Neural crest cell (in vitro differentiated cells): ENCODE measurements around the gene AMOTL1. TPM values are rescaled to one million over a fixed set of nuclear protein-coding genes. Genes with fewer than 3 reads are reported as not detected.
A peak's percentile ranks its signal among the peaks of the same experiment; 100 is the strongest.

Experiments
- DNase-seq: peaks from one replicate; pipeline ENCODE4 v3.0.0; 2021; ENCODE audit warnings: low read depth, mixed read lengths, low spot score
- H3K27ac Mint-ChIP-seq: one replicate; pipeline ENCODE4 v1.8.0; 2021; ENCODE audit warnings: mild to moderate bottlenecking, mixed read lengths; ENCODE audit not compliant: unreplicated experiment
- H3K27me3 Mint-ChIP-seq: 2 replicates; pipeline ENCODE4 v1.8.0; 2021; ENCODE audit warnings: low read depth, mild to moderate bottlenecking, mixed read lengths
- H3K36me3 Mint-ChIP-seq: 2 replicates; pipeline ENCODE4 v1.8.0; 2021; ENCODE audit warnings: low read depth, mild to moderate bottlenecking, mixed read lengths
- H3K4me1 Mint-ChIP-seq: 2 replicates; pipeline ENCODE4 v1.8.0; 2021; ENCODE audit warnings: mixed read lengths
- H3K4me3 Mint-ChIP-seq: one replicate; pipeline ENCODE4 v1.8.0; 2021; ENCODE audit warnings: mild to moderate bottlenecking, mixed read lengths
- H3K9me3 Mint-ChIP-seq: 2 replicates; pipeline ENCODE4 v1.8.0; 2021; ENCODE audit warnings: mixed read lengths
- total RNA-seq: library from RNA; stranded (reverse); gene quantifications from 2 replicates; pipeline ENCODE4 v1.2.1, GENCODE V29; 2021
- TF ChIP-seq, protein P1 (sequence below): fragments of 200-600 bp; sonication (generic); conservative IDR thresholded peaks from 2 replicates; pipeline ENCODE4 v1.5.0; 2021; ENCODE audit warnings: antibody characterized with exemption, mild to moderate bottlenecking

The AMOTL1 gene
- total RNA-seq, 1 donor from 2014 or later, result 67.5 TPM

DNA sequence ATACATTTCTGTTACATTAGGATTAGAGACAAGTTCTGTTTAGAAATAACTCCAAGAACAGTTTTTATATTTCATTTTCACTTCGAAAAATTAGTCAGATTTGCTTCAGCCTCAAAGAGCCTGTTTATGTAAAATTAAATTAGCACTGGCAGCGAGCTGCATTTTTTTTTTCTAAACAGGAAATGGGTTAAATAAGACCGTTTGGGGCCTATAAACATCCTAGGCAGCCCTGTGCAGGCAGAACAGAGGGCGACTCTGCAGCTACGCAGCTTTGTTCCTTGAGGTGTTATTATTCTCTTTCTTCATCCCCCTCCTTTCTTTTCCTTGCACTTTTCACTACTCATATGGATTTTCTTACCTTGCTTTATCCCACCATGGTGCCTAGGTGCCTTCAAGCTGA is 156.5 kb downstream of the AMOTL1 start:
- Mint-ChIP-seq H3K4me3 (peak overlapping the region; percentile 14), H3K4me1 (peaks cover 74% of the 10 kb centered on the region), H3K36me3 (no peaks in the 10 kb centered on the region), H3K9me3 (no peaks in the 10 kb centered on the region), H3K27me3 (no peaks in the 10 kb centered on the region), H3K27ac (peak overlapping the region; percentile 92)
- no peak for DNase-seq
- TF ChIP-seq, protein P1, sequence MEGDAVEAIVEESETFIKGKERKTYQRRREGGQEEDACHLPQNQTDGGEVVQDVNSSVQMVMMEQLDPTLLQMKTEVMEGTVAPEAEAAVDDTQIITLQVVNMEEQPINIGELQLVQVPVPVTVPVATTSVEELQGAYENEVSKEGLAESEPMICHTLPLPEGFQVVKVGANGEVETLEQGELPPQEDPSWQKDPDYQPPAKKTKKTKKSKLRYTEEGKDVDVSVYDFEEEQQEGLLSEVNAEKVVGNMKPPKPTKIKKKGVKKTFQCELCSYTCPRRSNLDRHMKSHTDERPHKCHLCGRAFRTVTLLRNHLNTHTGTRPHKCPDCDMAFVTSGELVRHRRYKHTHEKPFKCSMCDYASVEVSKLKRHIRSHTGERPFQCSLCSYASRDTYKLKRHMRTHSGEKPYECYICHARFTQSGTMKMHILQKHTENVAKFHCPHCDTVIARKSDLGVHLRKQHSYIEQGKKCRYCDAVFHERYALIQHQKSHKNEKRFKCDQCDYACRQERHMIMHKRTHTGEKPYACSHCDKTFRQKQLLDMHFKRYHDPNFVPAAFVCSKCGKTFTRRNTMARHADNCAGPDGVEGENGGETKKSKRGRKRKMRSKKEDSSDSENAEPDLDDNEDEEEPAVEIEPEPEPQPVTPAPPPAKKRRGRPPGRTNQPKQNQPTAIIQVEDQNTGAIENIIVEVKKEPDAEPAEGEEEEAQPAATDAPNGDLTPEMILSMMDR, result no peak

DNA sequence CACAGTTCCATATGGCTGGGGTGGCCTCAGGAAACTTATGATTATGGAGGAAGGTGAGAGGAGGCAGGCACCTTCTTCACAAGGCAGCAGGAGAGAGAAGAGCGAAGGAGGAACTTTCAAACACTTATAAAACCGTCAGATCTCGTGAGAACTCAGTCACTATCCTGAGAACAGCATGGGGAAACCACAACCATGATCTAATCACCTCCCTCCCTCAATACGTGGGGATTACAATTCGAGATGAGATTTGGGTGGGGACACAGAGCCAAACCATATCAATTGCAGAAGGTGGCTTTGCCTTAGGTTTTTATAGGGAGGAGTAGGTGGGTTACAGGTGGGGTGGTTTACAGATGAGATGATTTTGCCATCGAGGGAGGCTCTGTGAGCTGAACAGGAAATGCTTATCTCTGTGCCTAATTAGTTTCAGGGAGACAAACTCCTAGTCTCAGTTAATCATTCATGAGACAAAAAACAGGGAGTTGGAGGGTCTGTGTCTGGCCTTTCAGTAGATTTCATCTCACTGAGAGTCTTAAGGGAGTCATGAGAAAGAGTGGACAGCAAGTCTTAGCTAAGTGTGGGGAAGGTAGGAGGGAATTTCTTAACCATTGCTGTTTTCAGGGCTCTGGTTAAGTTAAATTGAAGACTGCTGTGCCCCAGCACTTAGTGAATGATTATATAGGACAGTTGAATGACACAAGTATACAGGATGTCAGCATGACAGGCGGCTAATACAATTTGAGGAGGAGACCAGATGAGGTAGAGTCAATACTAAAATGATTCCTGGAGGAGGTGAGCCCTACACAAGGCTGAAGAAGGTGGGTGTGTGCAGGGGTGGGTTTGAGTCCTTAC is 157.5 kb downstream of the AMOTL1 start:
- Mint-ChIP-seq H3K4me3 (peak overlapping the region; percentile 18), H3K27ac (peak overlapping the region; percentile 94), H3K36me3 (no peaks in the 10 kb centered on the region), H3K4me1 (peaks cover 80% of the 10 kb centered on the region), H3K9me3 (no peaks in the 10 kb centered on the region), H3K27me3 (no peaks in the 10 kb centered on the region)
- no peak for DNase-seq
- TF ChIP-seq, protein P1, result no peak

DNA sequence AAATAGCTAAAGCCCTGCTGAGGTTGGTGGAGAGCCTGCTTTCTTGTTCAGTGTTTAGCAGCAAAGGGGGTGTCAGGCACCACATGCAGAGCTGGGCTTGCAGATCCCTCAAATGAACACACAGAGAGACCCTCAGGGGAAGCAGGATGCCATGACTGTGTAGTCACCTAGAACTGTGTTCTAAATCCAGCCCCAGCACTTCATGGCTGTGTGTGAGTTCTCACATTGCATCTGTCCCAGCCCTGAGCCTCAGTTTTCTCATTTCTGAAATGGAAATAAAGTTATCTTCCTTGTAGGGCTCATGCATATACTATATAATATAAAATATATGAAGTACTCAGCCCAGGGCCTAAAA is 158.1 kb downstream of the AMOTL1 start:
- Mint-ChIP-seq H3K27ac (peak overlapping the region; percentile 94), H3K4me3 (peak overlapping the region; percentile 48), H3K4me1 (peaks cover 78% of the 10 kb centered on the region), H3K27me3 (no peaks in the 10 kb centered on the region), H3K9me3 (no peaks in the 10 kb centered on the region), H3K36me3 (no peaks in the 10 kb centered on the region)
- TF ChIP-seq, protein P1, result no peak
- no peak for DNase-seq

Other genes with a start within 250 kb of the AMOTL1 start
- gene FUT4, start 224.4 kb upstream of the AMOTL1 start, total RNA-seq, result 5.2 and 5.9 TPM in 2 replicates
- gene PIWIL4, start 201.0 kb upstream of the AMOTL1 start, total RNA-seq, result 0.68 and 0.72 TPM in 2 replicates
- gene CWC15, start 205.2 kb downstream of the AMOTL1 start, total RNA-seq, result 80.2 and 88.0 TPM in 2 replicates
- gene KDM4D, start 205.4 kb downstream of the AMOTL1 start, total RNA-seq, result 3.1 and 3.2 TPM in 2 replicates